Smooth muscle cell (in vitro differentiated cells): Measurements from ENCODE around the gene PLAC9. TPM values are rescaled to one million over a fixed set of nuclear protein-coding genes. Genes with fewer than 3 reads are reported as not detected.

ENCODE experiments used
- DNase-seq: peaks from one replicate; lab custom pipeline; 2025; ENCODE audit not compliant: unreplicated experiment; lab: John Stamatoyannopoulos, UW
- H2AFZ ChIP-seq: fragments of 200-600 bp; sonication (generic); 2 replicates; pipeline ENCODE4 v1.6.0; 2016; ENCODE audit warnings: antibody characterized with exemption, low read depth, mild to moderate bottlenecking
- H3F3A ChIP-seq: fragments of 200-600 bp; sonication (generic); 2 replicates; pipeline ENCODE4 v1.6.0; 2017; ENCODE audit warnings: antibody characterized with exemption, low read depth
- H3K27ac ChIP-seq: fragments of 200-600 bp; sonication (generic); 2 replicates; pipeline ENCODE4 v1.5.1; 2016; ENCODE audit warnings: low read depth, mild to moderate bottlenecking
- H3K27me3 ChIP-seq: fragments of 200-600 bp; sonication (generic); 2 replicates; pipeline ENCODE4 v1.6.1; 2016; ENCODE audit warnings: low read depth, mild to moderate bottlenecking
- H3K36me3 ChIP-seq: fragments of 200-600 bp; sonication (generic); 2 replicates; pipeline ENCODE4 v1.5.1; 2016; ENCODE audit warnings: low read depth
- H3K4me1 ChIP-seq: fragments of 200-600 bp; sonication (generic); 2 replicates; pipeline ENCODE4 v1.5.1; 2016; ENCODE audit warnings: low read depth
- H3K4me2 ChIP-seq: fragments of 200-600 bp; sonication (generic); 2 replicates; pipeline ENCODE4 v1.6.0; 2016; ENCODE audit warnings: mild to moderate bottlenecking
- H3K4me3 ChIP-seq: fragments of 200-600 bp; sonication (generic); 2 replicates; pipeline ENCODE4 v1.5.1; 2016; ENCODE audit warnings: mild to moderate bottlenecking
- H3K79me2 ChIP-seq: fragments of 200-600 bp; sonication (generic); 2 replicates; pipeline ENCODE4 v1.6.0; 2016; ENCODE audit warnings: low read depth, mild to moderate bottlenecking
- H3K9ac ChIP-seq: fragments of 200-600 bp; sonication (generic); 2 replicates; pipeline ENCODE4 v1.6.0; 2016; ENCODE audit warnings: low read depth
- H3K9me3 ChIP-seq: fragments of 200-600 bp; sonication (generic); replicated peaks from 2 replicates; pipeline ENCODE4 v1.5.1; 2016; ENCODE audit warnings: low read depth
- H4K20me1 ChIP-seq: fragments of 200-600 bp; sonication (generic); 2 replicates; pipeline ENCODE4 v1.6.0; 2016; ENCODE audit warnings: low read depth
- WGBS: methylation state at CpG from one replicate; pipeline ENCODE4 v1.1.7; 2016; ENCODE audit warnings: low lambda C conversion rate; 5-methylcytosine and 5-hydroxymethylcytosine counted together
- polyA plus RNA-seq: library from polyadenylated mRNA; unstranded; fragments of >200 nt; fragmentation: Nextera tagmentation; extraction: Ambion mirVana; gene quantifications from 2 replicates; pipeline ENCODE4 v1.2.1, GENCODE V29; 2016
- total RNA-seq: library from RNA; depleted of rRNA; stranded (reverse); fragments of >200 nt; gene quantifications from 2 replicates; pipeline ENCODE4 v1.2.3, GENCODE V29; 2014
- TF ChIP-seq, protein P1 (sequence below): fragments of 200-600 bp; sonication (generic); IDR thresholded peaks from 2 replicates; pipeline ENCODE4 v1.5.1; 2017; ENCODE audit warnings: borderline replicate concordance, mild to moderate bottlenecking, antibody characterized with exemption; ENCODE audit not compliant: insufficient read depth, poor library complexity, severe bottlenecking

The PLAC9 gene
- total and polyA plus RNA-seq, 2 experiments from 2014 or later, result 1.5 to 23.7 TPM

- Histone ChIP-seq H3K9ac (no peak overlapping the region), H3K4me3 (no peak overlapping the region), H3K4me2 (no peak overlapping the region), H3K36me3 (no peaks in the 10 kb centered on the region), H4K20me1 (no peaks in the 10 kb centered on the region), H3K4me1 (no peaks in the 10 kb centered on the region), H3K27ac (no peak overlapping the region), H2AFZ (no peak overlapping the region), H3K9me3 (no peaks in the 10 kb centered on the region), H3K27me3 (no peaks in the 10 kb centered on the region), H3K79me2 (no peaks in the 10 kb centered on the region), H3F3A (no peaks in the 10 kb centered on the region)
- TF ChIP-seq, protein P1, sequence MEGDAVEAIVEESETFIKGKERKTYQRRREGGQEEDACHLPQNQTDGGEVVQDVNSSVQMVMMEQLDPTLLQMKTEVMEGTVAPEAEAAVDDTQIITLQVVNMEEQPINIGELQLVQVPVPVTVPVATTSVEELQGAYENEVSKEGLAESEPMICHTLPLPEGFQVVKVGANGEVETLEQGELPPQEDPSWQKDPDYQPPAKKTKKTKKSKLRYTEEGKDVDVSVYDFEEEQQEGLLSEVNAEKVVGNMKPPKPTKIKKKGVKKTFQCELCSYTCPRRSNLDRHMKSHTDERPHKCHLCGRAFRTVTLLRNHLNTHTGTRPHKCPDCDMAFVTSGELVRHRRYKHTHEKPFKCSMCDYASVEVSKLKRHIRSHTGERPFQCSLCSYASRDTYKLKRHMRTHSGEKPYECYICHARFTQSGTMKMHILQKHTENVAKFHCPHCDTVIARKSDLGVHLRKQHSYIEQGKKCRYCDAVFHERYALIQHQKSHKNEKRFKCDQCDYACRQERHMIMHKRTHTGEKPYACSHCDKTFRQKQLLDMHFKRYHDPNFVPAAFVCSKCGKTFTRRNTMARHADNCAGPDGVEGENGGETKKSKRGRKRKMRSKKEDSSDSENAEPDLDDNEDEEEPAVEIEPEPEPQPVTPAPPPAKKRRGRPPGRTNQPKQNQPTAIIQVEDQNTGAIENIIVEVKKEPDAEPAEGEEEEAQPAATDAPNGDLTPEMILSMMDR, result no peak
- WGBS, result 61% methylated on average over 8 of the region's 8 CpGs
- no peak for DNase-seq
These were observed 3.6 kb downstream of the PLAC9 start for GRCh38 chr10:80136134-80136571.

DNA sequence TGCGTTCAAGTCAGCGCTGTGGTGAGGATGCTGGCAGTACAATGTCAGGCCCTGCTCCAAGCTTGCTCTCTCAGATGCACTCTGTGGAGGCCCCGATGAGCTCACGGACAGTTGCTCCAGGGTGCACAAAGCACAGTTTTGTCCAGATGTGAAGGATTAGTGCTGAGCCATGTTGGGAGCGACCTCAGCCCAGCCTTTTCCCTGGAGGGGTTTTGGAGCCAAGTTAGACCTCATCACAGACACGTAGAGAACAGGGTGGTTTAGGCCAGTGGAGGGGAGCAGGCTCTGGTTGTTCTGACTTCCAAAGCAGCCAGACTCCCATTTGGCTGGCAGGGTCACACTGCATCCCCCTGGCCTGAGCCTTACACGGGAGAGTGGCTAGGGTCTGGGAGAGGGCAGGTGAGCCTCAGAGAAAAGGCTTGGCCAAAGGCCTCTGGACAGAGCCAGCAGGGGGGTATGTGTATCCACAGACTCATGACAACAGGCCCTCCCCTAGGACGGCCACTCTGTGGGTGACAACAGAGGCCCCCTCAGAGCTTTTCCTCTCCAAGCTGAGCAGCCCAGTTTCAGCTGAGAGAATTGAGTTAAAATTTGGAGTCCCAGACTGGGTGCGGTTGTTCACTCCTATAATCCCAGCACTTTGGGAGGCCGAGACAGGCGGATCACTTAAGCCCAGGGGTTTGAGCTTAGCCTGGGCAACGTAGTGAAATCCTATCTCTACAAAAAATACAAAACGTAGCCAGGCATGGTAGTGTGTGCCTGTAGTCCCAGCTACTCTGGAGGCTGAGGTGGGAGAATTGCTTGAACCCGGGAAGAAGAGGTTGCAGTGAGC, 4.7 kb downstream of the PLAC9 start:
- Histone ChIP-seq H3K79me2 (no peaks in the 10 kb centered on the region), H4K20me1 (no peaks in the 10 kb centered on the region), H3K9me3 (no peaks in the 10 kb centered on the region), H3K4me1 (no peaks in the 10 kb centered on the region), H2AFZ (no peak overlapping the region), H3K27me3 (no peaks in the 10 kb centered on the region), H3K4me3 (no peak overlapping the region), H3K27ac (peak overlapping the region; percentile 60), H3F3A (no peaks in the 10 kb centered on the region), H3K9ac (no peak overlapping the region), H3K36me3 (no peaks in the 10 kb centered on the region), H3K4me2 (no peak overlapping the region)
- WGBS, result 55% methylated on average over 14 of the region's 14 CpGs
- TF ChIP-seq, protein P1, result no peak
- no peak for DNase-seq

GRCh38 chr10:80137920-80138319, 5.4 kb downstream of the PLAC9 start:
- no peak for DNase-seq
- no peaks in the 10 kb centered on the region for H3F3A ChIP-seq
- no peaks in the 10 kb centered on the region for H3K36me3 ChIP-seq
- no peak overlapping the region for H3K9ac ChIP-seq
- H3K27me3 ChIP-seq, result no peaks in the 10 kb centered on the region
- no peaks in the 10 kb centered on the region for H4K20me1 ChIP-seq
- no peaks in the 10 kb centered on the region for H3K9me3 ChIP-seq
- H2AFZ ChIP-seq, result no peak overlapping the region
- H3K79me2 ChIP-seq, result no peaks in the 10 kb centered on the region
- no peak overlapping the region for H3K4me3 ChIP-seq
- no peaks in the 10 kb centered on the region for H3K4me1 ChIP-seq
- 63% methylated on average over 4 of the region's 4 CpGs for WGBS
- H3K4me2 ChIP-seq, result no peak overlapping the region
- TF ChIP-seq, protein P1, result no peak
- H3K27ac ChIP-seq, result peak overlapping the region; percentile 60

- Histone ChIP-seq H3F3A (no peaks in the 10 kb centered on the region), H4K20me1 (no peaks in the 10 kb centered on the region), H2AFZ (no peak overlapping the region), H3K27me3 (no peaks in the 10 kb centered on the region), H3K4me2 (no peak overlapping the region), H3K4me1 (no peaks in the 10 kb centered on the region), H3K27ac (no peak overlapping the region), H3K79me2 (no peaks in the 10 kb centered on the region), H3K9me3 (no peaks in the 10 kb centered on the region), H3K4me3 (no peak overlapping the region), H3K9ac (no peak overlapping the region), H3K36me3 (no peaks in the 10 kb centered on the region)
- no peak for DNase-seq
- TF ChIP-seq, protein P1, result no peak
- 88% methylated on average over 2 of the region's 2 CpGs for WGBS
These were observed 6.7 kb downstream of the PLAC9 start for GRCh38 chr10:80139265-80139664.
